Left lung (tissue), 10 donors: ENCODE measurements around the gene AP1S1. TPM values are rescaled to one million over a fixed set of nuclear protein-coding genes. Genes with fewer than 3 reads are reported as not detected.
"Not testable (repeated sequence)": the region's sequence is repeated elsewhere in the genome, so short reads cannot be mapped to it uniquely, and the experiment has no call there.

Experiments
- ATAC-seq: fragments of 200-7000 bp; cut with Tn5 transposase; one replicate; pipeline ENCODE4 v1.9.1; 2020; ENCODE audit warnings: moderate library complexity
- DNase-seq, 4 donors: peaks; one replicate each; pipeline ENCODE4 v3.0.0-alpha.2; 2013 to 2020
- H3K27ac ChIP-seq, 2 donors: fragments of 200-600 bp; sonication (generic) in 1 of 2; one replicate each; pipeline versions ENCODE4 v1.5.0 to v1.8.0; 2020 to 2021
- H3K27me3 ChIP-seq, 2 donors: fragments of 200-600 bp; sonication (generic) in 1 of 2; one replicate each; pipeline versions ENCODE4 v1.5.0 to v1.8.0; 2020 to 2021
- H3K36me3 ChIP-seq, 2 donors: fragments of 200-600 bp; sonication (generic) in 1 of 2; one replicate each; pipeline versions ENCODE4 v1.5.0 to v1.8.0; 2020 to 2021
- H3K4me1 ChIP-seq, 2 donors: fragments of 200-600 bp; one replicate each; pipeline ENCODE4 v1.8.0; 2021
- H3K4me3 ChIP-seq, 2 donors: fragments of 200-600 bp; sonication (generic) in 1 of 2; one replicate each; pipeline versions ENCODE4 v1.5.0 to v1.8.0; 2020 to 2021; ENCODE audit warnings: mild to moderate bottlenecking in 1 of 2
- H3K9me3 ChIP-seq, 2 donors: fragments of 200-600 bp; sonication (generic) in 1 of 2; one replicate each; pipeline versions ENCODE4 v1.5.0 to v1.8.0; 2020 to 2021
- intact Hi-C, 2 donors: fragments of 100-400 bp; cut with DNase I; formaldehyde crosslinking; loops; one replicate each; pipeline versions ENCODE4 v1.11.2 to v1.14.2; 2022
- polyA plus RNA-seq, 6 donors: library from polyadenylated mRNA; unstranded; fragments of 120-200 nt; gene quantifications; one replicate each; pipeline ENCODE4 v1.2.1, GENCODE V29; 2013; ENCODE audit not compliant: insufficient read length in 6 of 6
- total RNA-seq, 2 donors: library from RNA; stranded (reverse); fragmentation: NEBNext Ultra II Directional; extraction: Animal tissue kit (Norgen Biotek cat#: 25700); gene quantifications; one replicate each; pipeline ENCODE4 v1.2.1, GENCODE V29; 2021
- TF ChIP-seq, protein P1 (sequence below), 2 donors: fragments of 200-600 bp; sonication (generic) in 1 of 2; IDR thresholded peaks; one replicate each; pipeline versions ENCODE4 v1.5.0 to v1.8.0; 2021; ENCODE audit warnings: antibody characterized with exemption in 2 of 2
- donor health status: DM: no; HTN: yes; CAD: no.
- donor health status: DM: no; HTN: no; CAD: no.

The AP1S1 gene
- total and polyA plus RNA-seq, 8 donors = 39.4 to 92.6 (median 85.1) TPM

DNA sequence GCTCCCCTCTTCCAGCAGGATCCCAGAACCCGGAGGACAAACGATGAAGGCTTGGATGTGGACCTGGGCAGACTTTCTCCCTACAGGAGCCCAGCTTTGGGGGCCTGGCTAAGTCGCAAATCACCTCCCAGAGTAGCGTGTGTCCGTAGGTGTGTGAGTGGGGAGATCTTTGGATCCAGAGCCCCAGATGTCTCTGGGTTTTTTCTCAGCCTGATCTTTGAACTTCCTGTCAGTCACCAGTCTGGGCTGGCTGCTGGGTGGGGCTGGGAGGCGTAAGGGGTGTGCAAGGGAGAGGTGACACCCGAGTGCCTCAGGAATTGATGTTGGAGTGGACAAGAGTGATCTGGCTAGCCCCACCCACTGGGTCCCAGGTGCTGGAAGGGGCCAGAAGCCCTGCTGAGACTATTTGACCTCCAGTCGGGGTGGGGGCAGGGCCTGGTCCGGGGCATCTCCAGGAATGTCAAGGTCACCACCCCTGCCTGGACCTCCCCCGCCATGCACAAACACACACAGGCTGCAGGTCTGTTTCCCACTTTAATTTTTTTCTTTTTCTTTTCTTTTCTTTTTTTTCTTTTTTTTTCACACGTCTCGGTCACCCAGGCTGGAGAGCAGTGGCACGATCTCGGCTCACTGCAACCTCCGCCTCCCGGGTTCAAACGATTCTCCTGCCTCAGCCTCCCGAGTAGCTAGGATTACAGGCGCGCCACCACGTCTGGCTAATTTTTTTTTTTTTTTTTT lies 46.8 kb downstream of the AP1S1 start, which contains the start of gene MOGAT3:
Gene MOGAT3 (minus strand): TSS at position 175 of the 738 bp plus-strand sequence. CDS start 182 bp downstream, outside the sequence.
- peaks cover 0 to 4% of the 10 kb centered on the region in 2 donors for H3K36me3 ChIP-seq
- no peak for DNase-seq
- no peak for ATAC-seq
- H3K4me3 ChIP-seq = no peak within 1 kb of the TSS
- H3K9me3 ChIP-seq = no peaks in the 10 kb centered on the region
- peaks cover 0 to 4% of the 10 kb centered on the region in 2 donors for H3K4me1 ChIP-seq
- H3K27me3 ChIP-seq = peaks cover 27 to 75% of the 10 kb centered on the region in 2 donors
- TF ChIP-seq, protein P1, sequence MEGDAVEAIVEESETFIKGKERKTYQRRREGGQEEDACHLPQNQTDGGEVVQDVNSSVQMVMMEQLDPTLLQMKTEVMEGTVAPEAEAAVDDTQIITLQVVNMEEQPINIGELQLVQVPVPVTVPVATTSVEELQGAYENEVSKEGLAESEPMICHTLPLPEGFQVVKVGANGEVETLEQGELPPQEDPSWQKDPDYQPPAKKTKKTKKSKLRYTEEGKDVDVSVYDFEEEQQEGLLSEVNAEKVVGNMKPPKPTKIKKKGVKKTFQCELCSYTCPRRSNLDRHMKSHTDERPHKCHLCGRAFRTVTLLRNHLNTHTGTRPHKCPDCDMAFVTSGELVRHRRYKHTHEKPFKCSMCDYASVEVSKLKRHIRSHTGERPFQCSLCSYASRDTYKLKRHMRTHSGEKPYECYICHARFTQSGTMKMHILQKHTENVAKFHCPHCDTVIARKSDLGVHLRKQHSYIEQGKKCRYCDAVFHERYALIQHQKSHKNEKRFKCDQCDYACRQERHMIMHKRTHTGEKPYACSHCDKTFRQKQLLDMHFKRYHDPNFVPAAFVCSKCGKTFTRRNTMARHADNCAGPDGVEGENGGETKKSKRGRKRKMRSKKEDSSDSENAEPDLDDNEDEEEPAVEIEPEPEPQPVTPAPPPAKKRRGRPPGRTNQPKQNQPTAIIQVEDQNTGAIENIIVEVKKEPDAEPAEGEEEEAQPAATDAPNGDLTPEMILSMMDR (IDR thresholded peaks at IDR 0.05) = no peak
- intact Hi-C loops = no loop called here
- H3K27ac ChIP-seq = no peak within 1 kb of the TSS

DNA sequence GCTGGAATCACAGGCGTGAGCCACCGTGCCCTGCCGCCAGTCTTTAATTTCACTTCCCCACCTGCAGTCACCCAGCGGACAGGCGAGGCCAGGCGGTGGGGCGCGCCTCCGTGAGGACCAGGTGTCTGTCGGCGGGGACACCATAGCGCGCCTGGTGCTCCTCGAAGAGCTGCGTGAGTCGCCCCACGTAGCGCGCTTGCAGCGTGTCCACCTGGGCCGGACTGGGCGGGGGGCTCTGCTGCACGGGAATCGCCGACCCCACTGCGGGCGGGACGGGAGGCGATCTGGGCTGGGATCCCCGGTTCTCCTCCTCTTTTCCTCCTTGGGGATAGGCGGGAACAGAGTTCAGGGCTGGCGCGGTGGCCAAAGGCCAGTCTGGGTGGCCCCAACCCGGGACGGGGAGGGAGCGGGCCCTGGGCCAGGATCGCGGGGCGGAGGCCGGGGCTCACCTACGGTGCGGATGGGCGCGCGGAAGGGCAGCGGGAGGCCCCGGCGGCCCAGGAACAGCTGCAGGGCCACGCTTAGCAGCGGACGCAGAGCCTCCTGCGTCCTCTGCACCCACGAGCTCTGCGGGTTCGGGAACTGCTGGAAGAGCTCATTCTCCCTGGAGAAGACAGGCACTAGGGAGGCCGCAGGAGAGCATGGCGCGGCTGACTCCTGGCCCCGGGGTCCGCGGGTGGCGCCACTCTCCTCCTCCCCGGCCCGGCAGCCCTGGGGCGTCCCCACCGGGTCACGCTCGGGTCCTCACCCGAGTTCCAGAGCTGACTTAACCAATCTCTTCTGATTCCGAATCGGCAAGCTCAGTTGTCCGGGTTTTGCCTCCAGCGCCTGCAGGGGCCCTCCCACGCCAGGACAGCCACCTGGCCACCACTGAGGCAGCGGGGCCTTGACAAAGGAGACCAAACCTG lies 47.7 kb downstream of the AP1S1 start:
- Histone ChIP-seq H3K27ac (no peak overlapping the region), H3K4me3 (no peak overlapping the region)
- intact Hi-C loops = no loop called here

DNA sequence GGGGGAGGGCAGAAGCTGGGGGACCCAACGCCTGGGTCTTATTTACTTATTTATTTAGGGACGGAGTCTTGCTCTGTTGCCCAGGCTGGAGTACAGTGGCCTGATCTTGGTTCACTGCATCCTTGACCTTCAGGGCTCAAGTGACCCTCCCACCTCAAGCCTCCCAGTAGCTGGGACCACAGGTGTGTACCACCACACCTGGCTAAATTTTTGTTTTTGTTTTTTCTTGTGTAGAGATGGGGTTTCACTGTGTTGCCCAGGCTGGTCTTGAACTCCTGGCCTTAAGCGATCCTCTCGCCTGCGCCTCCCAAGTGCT lies 48.3 kb downstream of the AP1S1 start:
- DNase-seq (no peak), ATAC-seq (no peak)
- Histone ChIP-seq H3K4me3 (no peak overlapping the region), H3K36me3 (peaks cover 0 to 20% of the 10 kb centered on the region in 2 donors), H3K9me3 (no peaks in the 10 kb centered on the region), H3K27me3 (peaks cover 27 to 65% of the 10 kb centered on the region in 2 donors), H3K4me1 (peaks cover 0 to 4% of the 10 kb centered on the region in 2 donors), H3K27ac (no peak overlapping the region)
- TF ChIP-seq, protein P1 (IDR thresholded peaks at IDR 0.05) = no peak
- intact Hi-C loops = no loop called here

More for the DNA sequence above, 47.7 kb downstream of the AP1S1 start:
- no peak for DNase-seq
- H3K27me3 ChIP-seq = peaks cover 27 to 66% of the 10 kb centered on the region in 2 donors
- H3K36me3 ChIP-seq = peaks cover 0 to 14% of the 10 kb centered on the region in 2 donors
- H3K4me1 ChIP-seq = peaks cover 0 to 4% of the 10 kb centered on the region in 2 donors
- TF ChIP-seq, protein P1 (IDR thresholded peaks at IDR 0.05) = no peak
- H3K9me3 ChIP-seq = no peaks in the 10 kb centered on the region
- peak; percentile 42 for ATAC-seq

DNA sequence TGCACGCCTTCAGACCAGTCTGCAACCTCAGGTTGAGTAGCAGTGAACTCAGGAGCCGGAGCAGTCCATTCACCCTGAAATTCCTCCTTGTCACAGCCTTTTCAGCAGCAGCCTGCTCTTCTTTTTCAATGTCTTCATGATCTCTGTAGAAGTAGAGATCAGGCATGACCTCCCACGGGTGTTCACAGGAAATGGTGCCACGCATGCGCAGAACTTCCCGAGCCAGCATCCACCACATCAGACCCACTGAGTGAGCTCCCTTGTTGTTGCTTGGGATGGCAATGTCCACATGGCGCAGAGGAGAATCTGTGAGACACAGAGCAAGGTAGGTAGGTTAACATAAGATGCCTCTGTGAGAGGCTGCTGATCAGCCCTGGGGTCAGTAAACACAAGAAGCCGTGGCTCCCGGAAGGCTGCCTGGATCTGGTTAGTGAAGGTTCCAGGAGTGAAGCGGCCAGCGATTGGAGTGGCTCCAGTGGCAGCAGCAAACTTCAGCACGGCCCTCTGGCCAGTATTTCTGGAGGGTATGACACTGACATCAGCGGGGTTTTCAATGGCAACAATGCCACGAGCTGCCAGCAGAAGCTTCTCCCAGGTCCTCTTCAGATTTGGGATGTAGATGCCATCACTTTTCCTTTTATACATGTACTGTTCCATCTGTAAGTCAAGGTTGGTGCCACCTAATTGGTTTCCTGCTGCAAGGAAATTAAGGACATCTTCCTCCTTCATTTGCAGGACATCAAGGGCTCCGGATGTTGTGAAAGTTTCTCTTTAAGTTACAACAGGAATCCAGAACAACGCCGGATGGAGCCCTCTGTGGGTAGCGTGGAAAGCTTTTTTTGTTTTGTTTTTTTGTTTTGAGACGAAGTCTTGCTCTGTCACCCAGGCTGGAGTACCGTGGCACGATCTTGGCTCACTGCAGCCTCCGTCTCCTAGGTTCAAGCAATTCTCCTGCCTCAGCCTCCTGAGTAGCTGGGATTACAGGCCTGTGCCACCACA lies 49.8 kb downstream of the AP1S1 start:
- H3K9me3 ChIP-seq, intact Hi-C loops, DNase-seq, H3K27ac ChIP-seq, ATAC-seq, H3K4me1 ChIP-seq, H3K4me3 ChIP-seq: not testable (repeated sequence)
- H3K36me3 ChIP-seq = peaks cover 0 to 34% of the 10 kb centered on the region in 2 donors
- H3K27me3 ChIP-seq = peaks cover 27 to 50% of the 10 kb centered on the region in 2 donors
